GM18867 (cell line): ENCODE data around the gene MIEF2.
"Not testable (repeated sequence)": the region's sequence is repeated elsewhere in the genome, so short reads cannot be mapped to it uniquely, and the experiment has no call there.

ENCODE experiments used
- ATAC-seq: cut with Tn5 transposase; IDR thresholded peaks from one replicate; pipeline ENCODE4 v1.9.1; 2021; ENCODE audit warnings: mild to moderate bottlenecking, moderate library complexity; ENCODE audit not compliant: unreplicated experiment

The MIEF2 gene, protein sequence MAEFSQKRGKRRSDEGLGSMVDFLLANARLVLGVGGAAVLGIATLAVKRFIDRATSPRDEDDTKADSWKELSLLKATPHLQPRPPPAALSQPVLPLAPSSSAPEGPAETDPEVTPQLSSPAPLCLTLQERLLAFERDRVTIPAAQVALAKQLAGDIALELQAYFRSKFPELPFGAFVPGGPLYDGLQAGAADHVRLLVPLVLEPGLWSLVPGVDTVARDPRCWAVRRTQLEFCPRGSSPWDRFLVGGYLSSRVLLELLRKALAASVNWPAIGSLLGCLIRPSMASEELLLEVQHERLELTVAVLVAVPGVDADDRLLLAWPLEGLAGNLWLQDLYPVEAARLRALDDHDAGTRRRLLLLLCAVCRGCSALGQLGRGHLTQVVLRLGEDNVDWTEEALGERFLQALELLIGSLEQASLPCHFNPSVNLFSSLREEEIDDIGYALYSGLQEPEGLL

DNA sequence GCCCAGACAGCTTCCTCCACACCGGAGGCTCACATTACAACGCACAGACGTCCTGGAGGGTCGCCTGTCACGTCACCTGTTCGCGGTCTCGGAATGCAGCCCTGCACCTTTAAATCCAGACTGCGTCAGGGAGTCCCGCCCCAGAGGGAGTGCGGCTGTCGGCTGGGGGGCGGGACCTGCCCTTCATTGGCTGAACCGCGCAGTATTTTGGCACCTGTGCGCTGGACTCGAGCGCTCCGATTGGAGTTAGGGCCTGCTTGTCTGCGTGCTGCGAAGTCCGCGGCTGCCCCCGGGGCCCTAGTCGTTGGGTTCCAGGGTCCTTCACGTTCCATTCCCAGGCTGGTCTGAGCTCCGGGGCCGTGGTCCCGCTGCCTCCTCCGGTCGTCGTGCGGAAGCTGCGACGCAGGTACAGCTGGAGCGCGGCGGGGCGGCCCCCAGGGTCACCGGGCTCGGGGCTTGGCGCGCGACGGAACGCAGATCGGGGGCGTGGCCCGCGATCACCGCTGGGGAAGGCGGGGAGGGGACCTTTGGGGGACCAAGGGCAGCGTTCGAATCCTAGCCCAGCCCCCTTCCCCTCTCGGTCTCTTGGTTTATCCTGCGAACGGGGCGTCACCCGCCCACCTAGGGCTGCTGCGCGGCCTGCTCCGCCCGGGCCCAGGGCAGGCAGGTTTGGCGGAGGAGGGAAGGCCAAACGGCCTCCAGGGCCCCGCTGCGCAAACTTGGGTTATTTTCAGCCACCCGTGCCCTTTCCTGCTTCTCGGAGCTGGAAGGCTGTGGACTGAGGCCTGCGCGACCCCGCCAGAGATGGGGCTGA lies at the start of gene MIEF2:
Gene MIEF2 (plus strand): TSS at position 331 of the 814 bp plus-strand sequence. CDS start 2,059 bp downstream, outside the sequence.
- ATAC-seq = peak; percentile 83

DNA sequence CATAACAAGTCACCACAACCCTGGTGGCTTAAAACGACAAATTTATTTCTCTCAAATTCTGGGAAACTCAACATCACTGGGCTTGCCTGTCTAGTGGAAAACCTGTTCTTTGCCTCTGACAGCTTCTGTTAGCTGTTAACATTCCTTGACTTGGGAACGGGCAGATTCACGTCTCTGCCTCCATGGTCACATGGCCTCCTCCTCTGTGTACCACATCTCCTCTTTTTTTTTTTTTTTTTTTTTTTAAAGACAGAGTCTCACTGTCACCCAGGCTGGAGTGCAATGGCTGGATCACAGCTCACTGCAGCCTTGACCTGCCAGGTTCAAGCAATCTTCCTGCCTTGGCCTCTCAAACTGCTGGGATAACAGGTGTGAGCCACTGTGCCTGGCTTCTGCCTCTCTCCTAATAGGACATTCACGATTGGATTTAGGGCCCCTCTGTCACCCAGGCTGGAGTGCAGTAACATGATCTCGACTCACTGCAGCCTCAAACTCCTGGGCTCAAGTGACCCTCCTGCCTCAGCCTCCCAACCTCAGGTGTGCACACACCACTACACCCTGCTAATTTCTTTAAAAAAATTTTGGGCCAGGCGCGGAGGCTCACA lies 46.7 kb upstream of the MIEF2 start:
- ATAC-seq = no peak

GRCh38 chr17:18216906-18217305 lies 43.6 kb upstream of the MIEF2 start:
- not testable (repeated sequence) for ATAC-seq

- no peak for ATAC-seq
Measured at GRCh38 chr17:18217412-18218015, 42.9 kb upstream of the MIEF2 start.

- ATAC-seq = no peak
Measured at GRCh38 chr17:18218756-18219415, 41.6 kb upstream of the MIEF2 start.

DNA sequence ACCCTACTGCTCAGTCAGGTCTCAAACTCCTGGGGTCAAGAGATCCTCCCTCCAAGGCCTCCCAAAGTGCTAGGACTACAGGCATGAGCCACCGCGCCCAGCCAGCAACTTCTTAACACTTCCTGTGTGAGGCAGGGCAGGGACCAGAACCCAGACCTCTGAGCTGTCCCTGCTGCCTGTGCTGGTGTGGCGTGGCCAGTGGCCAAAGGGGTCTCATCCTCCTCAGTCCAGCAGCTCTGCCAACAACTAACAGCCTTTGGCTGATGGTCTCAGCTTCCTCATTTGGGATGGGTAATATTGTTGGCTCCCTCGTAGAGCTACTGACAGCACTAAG lies 36.4 kb upstream of the MIEF2 start:
- ATAC-seq = no peak

- no peak for ATAC-seq
Measured at GRCh38 chr17:18224387-18225120, 35.9 kb upstream of the MIEF2 start.

- peak; percentile 86 for ATAC-seq
Measured at GRCh38 chr17:18225121-18225641, 35.3 kb upstream of the MIEF2 start, which contains the start of gene LLGL1. Gene LLGL1 (plus strand): TSS chr17:18225635. CDS start chr17:18225683, 48 bp downstream.

GRCh38 chr17:18225642-18226283 lies 34.7 kb upstream of the MIEF2 start:
- ATAC-seq = no peak

- ATAC-seq = no peak
Measured at GRCh38 chr17:18226284-18226945, 34.0 kb upstream of the MIEF2 start.

DNA sequence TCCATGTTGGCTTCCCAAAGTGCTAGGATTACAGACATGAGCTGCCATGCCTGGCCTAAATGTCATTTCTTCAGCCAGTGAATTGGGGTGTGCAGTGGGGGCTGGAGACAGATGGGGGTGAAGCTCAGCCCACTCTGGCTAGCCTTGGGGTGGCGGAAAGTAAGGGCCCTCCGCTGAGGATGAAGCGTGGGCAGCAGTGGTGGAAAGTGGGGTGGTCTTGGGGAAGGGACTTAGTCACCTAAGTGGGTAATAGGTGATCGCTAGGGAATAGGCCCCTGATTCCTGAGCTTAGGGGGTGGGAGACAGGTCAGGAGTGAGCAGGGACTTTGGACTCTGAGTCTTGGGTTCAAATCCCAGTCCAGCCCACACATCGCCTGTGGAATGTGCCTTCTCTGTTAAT lies 32.8 kb upstream of the MIEF2 start:
- no peak for ATAC-seq

- no peak for ATAC-seq
Measured at GRCh38 chr17:18228176-18228682, 32.2 kb upstream of the MIEF2 start.

DNA sequence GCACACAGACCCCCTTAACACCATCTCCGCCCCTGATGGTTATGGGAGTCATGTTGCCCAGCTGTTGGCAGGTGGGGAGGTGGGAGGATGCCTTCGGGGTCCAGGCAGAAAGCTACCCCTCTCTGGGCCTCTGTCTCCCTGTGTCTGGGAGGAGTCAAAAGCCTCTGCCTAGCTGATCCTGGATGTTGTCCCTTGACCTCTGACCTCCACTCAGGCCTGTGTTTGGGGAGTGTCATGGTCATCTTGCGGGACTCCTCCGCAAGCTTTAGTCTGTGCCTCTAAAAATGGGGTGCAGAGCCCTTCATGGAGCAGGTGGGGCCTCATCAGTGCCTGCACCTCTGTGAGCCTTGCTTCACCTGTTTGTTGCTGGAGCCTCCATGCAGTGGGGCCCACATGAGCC lies 31.2 kb upstream of the MIEF2 start:
- ATAC-seq = no peak

DNA sequence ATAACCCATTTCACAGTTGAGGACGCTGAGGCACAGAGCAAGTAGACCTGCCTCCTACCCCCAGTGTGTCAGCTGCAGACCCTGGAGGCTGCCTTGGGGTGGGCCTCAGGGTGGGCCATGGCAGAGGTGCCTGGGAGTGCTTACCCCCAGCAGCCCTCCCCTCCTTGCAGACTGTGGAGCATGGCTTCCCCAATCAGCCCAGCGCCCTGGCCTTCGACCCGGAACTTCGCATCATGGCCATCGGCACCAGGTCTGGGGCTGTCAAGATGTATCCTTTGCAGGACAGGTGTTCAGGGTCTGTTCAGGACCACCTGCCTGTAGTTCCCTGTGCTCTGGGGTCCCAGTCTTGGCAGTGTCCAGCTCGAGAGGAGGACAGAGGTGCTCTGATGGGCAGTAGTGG lies 30.7 kb upstream of the MIEF2 start:
- ATAC-seq = no peak

GRCh38 chr17:18230288-18231141 lies 29.9 kb upstream of the MIEF2 start:
- ATAC-seq = no peak

DNA sequence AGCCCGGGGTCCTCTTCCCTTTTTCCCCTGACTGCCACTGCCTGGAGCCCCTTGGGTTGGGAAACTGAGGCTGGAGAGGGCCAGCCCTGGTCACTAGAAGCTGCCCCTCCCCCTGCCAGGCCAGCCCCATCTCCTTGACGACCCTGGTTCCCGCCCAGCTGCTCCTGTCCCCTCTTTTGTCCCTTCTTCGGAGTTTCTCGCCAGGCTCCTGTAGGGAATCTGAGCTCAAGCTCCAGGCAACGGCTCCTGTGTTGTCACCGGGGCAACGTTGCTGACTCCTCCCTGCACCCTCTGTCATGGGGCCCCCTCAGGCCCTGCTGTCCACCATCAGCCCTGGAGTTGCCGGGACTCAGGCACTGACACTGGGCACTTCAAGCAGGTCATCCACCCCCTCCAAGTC lies 29.3 kb upstream of the MIEF2 start:
- no peak for ATAC-seq

DNA sequence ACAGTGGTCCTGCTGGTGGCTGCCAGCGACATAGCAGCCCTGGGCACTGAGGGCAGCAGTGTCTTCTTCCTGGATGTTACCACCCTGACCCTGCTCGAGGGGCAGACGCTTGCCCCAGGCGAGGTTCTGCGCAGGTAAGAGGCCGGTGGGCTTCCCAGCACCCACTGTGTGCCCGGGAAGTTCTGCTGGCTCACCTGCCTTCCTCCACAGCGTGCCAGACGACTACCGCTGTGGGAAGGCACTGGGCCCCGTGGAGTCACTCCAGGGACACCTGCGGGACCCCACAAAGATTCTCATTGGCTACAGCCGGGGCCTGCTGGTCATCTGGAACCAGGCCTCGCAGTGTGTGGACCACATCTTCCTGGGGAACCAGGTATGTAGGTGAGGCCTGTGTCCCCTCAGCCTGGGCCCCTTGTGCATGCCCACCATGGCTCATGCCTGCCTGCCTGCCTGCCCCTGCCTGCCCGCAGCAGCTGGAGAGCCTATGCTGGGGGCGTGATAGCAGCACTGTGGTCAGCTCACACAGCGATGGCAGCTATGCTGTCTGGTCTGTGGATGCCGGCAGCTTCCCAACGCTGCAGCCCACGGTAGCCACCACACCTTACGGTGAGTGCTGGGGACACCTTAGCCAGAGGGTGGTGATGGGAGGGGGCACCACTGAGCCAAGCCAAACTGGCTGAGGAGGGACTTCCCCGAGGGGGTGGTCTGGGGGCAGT lies 26.5 kb upstream of the MIEF2 start:
- no peak for ATAC-seq
